HUDEP-2 (cell line): ENCODE data around the gene SMARCD2.

Experiments
- DNase-seq, 76 experiments: peaks; one replicate each; lab custom pipeline; 2025; ENCODE audit not compliant: unreplicated experiment in 76 of 76; lab: John Stamatoyannopoulos, UW

Gene SMARCD2

DNA sequence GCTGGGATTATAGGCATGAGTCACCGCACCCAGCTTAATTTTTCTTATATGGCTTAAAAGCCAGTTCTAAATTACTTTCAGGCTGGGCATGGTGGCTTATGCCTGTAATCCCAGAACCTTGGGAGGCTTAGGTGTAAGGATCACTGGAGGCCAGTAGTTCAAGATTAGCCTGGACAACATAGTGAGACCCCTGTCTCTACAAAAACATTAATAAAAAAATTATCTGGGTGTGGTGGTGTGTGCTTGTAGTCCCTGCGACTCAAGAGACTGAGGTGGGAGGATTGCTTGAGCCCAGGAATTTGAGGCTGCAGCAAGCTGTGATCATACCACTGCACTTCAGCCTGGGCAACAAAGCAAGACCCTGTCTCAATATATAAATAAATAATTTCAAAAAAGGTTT, 10.8 kb upstream of the SMARCD2 start:
- no peak for DNase-seq

DNA sequence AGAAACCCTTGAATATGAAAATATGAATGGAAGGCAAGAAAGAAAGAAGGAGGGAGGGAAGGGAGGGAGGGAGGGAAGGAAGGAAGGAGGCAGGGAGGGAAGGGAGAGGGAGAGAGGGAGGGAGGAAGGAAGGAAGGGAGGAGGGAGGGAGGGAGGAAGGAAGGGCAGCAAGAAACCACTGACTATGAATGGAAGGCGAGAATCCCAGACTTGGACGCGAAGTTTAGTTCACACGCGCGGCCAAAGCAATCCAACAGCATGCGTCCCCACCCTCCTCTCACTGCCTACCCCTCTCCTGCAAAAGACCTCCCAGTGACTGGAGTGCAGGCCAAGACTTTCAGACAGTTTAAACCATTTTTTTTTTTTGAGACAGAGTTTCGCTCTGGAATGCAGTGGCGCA, 7.9 kb upstream of the SMARCD2 start:
- DNase-seq, result no peak

DNA sequence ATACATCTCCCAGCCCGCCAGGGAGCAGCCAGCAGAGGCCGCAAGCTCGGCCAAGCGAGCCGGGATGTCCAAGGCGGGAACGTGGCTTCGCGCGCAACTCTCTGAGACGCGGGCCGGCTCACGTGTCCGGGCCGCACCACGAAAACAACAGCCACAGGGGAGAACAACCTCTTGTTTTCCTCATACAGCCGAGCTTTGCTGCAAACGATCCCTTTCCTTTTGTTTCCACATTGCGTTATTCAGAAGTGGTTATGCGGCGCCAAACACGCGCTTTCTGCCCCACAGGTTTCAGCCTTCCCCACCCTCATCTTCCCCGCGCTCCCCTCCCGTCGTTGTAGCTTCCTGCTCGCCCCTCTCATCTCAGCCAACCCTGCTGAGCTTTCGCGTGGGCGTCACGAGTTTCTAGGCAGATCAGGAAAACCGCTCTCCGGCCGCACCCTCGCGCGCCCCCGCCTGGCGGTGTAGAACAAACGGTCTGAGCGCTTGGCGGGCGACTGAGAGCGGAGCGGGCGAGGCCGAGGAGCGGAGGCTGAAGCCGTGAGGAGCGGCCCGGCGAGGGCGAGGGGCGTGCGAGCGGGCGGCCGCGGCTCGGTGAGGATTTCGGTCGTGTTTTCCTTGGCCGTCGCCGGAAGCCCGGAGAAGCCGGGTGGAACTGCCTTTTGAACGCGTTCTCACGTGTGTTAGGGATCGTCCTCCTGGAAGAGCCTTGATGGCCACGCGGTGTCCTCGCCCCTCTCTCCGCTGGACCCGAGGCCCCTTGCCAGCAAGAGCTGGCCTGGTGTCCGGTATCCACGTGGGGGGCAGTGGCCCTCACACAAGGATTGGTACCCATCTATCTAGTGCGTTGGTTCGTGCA, 6.6 kb upstream of the SMARCD2 start:
- peak in 75 of 76 experiments; percentile 26 to 99 (median 93) for DNase-seq

DNA sequence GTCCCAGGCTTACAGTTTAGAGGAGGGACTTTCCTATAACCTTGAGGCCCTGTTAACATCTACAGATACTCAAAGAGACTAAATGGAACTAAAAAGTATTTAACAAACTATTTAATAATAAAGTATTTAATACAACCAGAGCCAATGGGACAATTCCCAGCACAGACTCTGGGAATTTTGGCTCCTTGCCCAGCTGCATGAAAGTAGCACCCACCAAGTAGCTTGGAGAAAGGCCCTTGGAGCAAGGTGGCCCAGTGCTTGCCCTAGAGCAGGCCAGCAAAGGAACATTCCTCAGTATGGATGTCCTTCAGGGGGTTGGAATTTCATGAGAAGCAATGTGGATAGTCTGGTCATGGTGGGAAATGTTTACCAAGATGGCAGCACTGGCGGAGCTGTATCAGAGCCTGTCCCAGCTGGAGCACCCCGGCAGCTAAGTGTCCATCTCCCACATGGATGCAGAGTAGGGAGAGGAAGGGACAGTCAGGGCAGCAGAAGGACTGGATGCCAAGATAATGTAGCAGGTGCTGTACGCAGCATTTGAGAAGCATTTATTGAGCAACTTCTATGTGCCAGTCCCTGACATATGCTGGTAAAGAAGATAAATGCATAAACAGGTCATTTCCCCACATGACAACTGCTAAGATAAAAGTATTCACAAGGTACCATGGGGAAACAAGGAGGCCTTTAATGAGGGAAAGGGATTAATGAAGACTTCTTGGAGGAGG, 5.2 kb upstream of the SMARCD2 start:
- DNase-seq, result no peak

DNA sequence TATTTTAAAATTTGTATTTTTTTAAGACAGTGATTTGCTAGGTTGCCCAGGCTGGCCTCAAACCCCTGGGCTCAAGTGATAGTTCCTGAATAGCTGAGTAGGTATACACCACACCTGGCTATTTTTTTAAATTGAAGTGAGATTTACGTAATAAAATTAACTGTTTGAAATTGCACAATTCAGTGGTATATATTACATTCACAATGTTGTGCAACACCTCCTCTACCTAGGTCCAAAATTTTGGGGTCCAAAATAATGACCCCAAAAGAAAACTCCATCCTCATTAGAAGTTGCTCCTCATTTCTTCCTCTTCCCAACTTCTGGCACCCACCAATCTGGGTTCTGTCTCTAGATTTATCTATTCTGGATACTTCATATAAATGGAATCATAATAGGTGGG, 3.0 kb upstream of the SMARCD2 start:
- no peak for DNase-seq

DNA sequence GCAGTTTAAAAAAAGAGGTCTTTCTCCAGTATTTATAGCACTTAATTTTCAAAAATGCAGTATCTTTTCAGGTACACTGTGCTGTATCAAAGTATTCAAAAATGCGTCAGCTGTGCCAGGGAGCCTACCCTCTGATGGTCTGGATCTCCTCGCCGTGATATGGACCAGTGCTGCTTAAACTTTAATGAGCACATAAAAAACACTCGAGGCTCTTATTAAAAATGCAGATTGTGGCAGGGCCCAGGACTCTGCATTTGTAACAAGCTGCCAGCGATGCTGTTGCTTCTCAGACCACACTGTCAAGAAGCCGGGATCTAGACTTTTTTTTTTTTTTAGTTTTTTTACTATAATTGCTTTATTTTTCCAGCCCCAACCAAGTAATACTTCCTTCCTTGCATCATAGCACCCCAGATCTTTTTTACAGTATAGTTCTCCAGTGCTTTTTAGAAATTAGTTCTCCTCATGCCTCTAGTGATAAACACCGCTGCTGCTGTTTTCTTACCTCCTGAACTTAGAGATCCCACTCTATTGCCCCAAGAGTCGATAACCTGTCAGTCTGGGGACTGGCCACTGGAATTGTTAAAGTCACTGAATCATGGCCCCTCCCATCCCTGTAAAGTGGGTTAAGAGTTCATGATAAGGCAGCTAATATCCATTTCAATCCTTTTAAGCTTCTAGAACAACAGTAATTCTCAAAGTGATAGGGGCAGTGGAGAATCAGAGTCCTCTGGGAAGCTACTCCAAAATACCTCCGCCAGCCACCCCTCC, 1.6 kb upstream of the SMARCD2 start:
- DNase-seq, result peak in 7 of 76 experiments; percentile 4 to 21 (median 7)

DNA sequence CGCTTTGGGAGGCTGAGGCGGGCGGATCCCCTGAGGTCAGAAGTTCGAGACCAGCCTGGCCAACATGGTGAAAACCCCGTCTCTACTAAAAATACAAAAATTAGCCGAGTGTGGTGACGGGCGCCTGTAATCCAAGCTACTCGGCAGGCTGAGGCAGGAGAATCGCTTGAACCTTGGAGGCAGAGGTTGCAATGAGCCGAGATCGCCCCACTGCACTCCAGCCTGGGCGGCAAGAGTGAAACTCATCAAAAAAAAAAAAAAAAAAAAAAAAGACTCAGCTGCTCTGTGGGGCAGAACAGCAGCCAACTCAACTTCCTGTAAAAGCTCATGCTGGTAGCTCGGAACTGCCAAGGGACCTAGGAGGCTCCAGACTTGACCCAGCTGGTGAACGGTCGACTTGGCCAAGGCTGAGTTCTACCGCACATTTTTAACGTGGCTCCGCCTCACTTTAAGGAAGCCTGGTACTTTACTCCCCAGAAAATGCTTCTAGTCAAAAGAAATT, 953 bp upstream of the SMARCD2 start:
- DNase-seq, result peak in 26 of 76 experiments; percentile 10 to 52 (median 28)

DNA sequence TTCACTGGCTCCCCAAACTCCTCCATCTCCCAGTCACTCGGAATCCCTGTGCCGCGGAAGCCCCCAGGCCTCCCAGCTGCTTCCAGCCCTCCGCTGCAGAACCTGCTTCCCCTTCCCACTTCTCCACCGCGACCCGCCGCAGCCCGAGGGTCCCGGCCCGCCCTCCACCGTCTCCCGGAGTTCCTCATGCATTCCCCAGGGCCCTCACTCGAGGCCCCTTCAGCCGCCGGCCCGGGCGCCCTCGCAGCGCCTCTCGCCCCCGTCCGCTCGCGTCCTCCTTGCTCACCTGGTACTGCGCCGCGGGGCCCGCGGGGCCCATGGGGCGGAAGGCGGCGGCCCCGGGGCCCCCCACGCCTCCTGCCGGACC, 329 bp downstream of the SMARCD2 start:
- DNase-seq, result peak in 3 of 76 experiments; percentile 28 to 47 (median 44)

DNA sequence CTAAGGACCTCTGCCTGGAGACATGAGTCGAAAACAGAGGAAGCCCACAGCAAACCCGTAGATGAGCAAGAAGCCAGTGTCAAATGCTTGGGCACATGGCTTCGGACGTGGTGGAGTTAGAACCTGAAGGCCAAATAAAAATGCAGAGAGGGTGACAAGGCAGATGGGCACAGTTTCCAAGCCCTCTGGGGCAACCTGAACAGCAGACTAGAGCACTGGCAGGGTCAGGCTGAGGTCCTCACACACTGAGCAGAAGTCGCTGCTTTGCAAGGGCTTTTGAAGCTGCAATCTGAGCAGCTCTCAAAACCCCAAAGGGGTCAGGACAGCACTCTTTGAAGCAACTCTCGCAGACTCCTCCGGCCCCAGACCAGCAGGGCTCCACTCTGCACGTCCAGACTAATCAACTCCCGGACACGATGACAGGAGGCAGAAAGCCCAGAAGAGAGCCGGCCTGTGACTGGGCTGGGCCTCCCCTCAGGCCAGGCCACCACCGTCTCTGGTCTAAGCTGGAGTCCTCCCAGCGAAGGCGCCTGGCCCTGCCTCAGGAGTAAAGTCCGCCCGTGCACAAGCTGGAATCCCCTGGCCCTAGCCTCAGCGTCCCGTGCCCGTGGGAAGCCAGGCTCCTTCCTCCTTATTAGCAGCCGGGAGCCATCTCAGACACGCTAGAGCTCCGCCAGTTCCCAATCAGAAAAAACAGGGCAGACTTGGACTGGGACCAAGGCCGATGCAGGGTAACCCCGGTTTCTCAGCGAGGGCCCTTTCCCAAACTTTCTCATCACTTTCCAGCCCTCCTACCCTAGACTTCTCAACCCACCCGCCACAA, 924 bp downstream of the SMARCD2 start:
- DNase-seq, result peak in 28 of 76 experiments; percentile 7 to 47 (median 22)

DNA sequence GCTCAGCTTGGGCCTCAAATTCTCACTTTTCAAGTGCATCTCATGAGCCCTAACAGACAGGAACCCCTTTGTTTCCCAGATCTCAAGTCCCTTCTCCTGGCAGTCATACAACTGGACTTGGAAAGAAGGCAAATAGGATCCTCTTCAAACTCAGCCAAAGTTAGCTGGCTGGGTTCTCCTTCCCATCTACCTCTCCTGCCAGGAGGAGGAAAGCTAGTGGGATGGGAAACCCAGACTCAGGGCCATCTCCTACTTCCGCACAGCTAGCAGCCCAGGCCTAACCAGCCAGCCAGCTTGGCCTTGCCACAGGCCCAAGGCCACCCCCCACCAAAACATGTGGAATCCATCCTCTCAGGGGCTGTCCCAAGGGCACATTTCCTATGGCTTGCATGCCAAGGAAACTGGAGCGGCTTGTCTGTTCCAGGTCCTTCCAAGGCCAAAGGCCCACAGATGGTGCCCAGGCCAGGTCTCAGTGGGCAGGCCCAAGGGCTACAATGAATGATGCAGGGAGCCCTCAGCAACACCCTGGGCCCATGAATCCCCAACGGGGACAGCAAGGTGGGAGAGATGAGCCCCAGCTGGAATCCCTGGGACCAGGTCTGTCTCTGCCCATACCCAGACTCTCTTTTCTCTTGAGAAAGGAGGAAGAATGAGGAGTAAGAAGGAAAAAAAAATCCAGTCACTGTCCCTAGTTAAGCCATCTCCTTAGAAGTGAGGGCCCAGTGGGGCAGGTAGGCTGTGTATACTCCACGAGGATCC, 1.7 kb downstream of the SMARCD2 start:
- DNase-seq, result no peak

DNA sequence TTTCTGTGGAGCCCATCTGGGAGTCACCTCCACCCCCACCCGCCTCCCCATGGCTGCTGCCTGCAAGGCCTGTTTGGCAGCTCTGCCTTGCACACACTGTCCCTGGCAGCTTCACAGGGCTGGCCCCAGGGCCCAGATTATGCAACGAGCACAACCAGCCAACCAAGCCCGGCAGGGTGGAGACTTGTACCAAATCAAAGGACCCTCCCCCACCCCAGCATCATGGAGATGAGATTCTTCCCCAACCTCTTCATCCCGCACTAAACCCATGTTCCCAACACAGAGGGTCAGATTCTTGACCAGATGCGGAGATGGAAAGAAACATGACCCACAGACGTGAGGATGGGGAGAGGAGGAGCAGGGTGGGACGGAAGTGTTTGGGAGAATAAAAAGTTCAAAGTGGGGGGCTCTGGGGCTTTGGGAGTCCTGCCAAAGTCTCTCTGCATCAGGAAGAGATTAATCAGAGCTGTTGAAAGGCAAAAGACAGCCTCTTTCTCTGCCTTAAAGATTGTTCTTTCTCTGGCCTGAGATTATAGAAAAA, 3.8 kb downstream of the SMARCD2 start:
- DNase-seq, result peak in 27 of 76 experiments; percentile 8 to 44 (median 22)

DNA sequence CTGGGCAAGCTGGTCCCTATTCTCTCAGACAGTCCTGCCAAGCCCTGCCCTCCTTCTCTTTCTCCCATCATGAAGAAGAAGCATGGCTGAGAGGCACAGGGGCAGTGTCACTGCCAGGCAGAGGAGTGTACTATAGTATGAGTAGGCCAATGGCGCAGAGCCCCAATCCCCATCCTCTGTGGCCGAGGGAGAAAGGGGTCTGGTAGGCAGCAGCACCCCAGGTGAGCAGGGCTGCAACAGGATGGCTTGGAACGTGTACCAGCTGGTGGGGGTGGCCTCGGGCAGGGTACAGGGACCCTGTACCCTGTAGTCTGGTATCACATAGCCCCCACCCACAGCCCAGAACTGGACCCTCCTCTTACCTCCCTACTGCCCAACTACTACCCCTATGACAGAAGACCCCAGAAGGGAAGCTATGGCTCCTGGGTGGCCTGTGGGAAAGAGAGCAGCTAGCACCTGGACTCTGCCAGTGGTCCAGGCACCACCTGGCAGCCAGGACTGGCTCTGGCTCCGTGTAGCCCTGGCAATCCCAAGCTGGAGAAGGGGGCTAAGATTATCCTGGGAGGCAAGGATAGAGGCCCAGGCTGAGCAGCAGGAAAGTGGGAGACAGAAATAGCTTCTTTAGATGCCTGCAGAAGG, 4.4 kb downstream of the SMARCD2 start:
- no peak for DNase-seq

DNA sequence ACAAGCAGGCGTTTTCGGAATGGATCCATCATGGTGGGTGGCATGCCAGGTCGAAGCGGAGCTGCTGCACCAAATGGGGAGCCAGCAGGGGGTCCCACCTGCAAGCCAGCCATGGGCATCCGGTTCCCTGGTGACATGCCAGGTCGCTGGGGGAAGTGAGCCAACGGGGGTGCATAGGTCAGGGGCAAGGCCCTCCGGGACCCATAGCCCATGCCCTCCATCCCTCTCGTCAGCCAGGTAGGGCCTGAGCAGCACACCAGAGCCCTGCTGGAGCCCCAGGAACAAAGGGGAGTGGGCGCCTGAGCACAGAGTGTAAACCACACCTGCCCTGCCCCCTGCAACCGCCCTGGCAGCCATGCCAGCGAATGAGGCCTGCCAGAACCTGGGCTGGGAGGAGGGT, 5.0 kb downstream of the SMARCD2 start:
- DNase-seq, result no peak

DNA sequence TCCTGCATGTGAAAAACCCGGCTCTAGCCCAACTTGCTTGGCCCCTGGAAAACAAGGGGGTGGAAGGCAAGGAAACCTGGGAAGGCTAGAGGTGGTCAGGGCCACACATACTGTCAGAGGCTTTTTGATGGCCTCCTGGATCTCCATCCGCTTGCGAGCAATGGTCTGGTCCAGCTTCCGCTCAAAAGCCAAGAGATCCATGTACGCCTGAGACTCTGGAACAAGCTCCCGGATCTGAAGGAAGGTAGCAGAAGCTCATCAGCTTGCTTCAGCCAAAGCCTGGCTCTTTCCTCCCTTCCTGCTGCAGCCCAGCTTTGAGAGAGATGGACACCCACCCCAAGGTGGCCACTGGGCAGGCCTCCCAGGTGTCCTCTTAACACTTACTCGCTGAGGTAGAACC, 5.7 kb downstream of the SMARCD2 start:
- DNase-seq, result no peak

DNA sequence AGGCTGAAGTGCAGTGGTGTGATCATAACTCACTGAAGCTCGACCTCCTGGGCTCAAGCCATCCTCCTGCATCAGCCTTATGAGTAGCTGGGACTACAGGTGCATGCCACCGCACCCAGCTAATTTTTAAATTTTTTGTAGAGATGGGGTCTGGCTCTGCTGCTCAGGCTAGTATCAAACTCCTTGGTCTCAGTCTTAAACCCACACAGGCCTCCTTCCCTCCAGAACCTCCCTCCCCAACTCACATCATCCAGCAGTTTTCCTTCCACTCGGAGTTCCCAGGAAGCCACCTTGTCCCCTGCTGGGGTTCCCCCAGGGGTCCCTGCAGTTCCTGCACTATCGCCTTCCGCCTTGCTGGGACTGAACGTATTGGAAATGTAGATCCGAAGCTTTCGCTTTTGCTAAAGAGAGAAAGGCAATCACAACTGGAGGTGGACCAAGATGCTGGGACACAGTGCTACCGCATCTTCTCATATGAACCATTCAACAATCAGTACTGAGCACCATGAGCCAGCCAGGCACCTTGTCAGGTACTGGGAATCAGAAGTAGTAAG, 7.2 kb downstream of the SMARCD2 start:
- DNase-seq, result no peak

DNA sequence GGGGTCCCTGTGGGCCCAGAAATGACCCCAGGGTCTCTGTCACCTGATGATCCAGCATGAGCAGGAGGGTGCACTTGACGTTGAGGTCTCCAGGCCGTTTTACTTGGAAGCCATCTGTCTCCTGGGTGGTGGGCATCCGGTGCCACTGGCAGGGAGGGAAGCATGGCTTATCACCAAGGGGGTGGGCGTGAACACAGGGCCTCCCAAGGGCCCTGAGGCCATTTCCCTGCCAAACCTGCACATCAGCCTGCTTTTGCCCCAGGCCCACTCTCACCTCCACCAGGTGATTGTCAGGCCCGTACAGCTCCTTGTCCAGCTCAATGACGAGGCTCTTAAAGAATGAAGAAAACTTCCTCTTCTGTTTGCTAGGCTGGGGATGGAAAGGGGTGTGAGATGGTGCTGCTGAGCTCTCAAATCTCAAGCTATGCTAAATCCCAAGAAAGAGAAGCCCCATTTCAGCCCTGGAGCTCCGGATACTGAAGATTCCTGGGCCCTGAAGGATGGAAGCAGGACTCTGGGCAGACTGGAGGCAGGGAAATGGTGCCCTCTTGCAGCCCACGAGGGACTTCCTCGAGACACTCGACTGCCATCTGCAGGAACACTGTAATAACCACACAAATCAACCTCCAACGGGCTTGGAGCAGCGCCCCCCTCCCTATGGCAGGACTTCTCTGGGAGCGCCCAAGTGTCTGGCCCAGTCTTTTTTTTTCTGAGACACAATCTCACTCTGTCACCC, 7.9 kb downstream of the SMARCD2 start:
- DNase-seq, result peak in 66 of 76 experiments; percentile 9 to 76 (median 38)

DNA sequence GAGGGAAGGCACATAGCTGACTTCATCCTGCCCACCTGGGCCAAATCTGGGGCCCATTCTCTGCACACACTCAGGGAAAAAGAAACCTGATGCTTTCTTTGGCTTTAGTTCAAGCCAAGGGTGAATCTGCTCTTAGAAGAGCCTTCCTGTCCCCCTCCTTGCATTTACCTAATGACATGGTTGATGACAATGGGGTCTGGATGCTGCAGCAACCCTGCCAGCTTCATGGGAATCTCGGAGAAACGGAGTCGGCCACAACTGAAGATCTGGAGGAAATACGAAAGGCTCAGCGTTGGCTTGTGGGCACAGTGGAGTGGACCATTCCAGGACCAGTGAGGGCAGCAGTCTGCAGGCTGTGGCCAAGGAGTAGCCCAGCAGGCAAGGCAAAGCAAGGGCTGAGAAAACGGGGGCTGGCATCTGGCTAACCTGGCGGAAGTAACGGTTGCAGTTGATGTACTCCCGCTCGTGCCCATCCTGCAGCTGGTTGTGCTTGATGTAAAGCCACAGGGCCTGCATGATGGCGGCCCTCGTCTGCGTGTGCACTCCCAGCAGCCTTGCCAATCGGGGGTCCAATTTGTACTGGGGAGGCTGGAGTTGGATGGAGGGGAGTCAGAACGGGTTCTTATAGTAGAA, 8.6 kb downstream of the SMARCD2 start:
- DNase-seq, result no peak
